Stimulated activated CD4-positive, alpha-beta T cell treated with anti-CD3 and anti-CD28 coated beads, Interleukin-15, amount 100 ng/mL, for 1 hour (primary cell): ENCODE results near the gene FAM50A.
"Not testable (repeated sequence)": the region's sequence is repeated elsewhere in the genome, so short reads cannot be mapped to it uniquely, and the experiment has no call there.

Experiments used
- DNase-seq, 2 donors: peaks; one replicate each; pipeline ENCODE4 v3.0.0-alpha.2; 2020; ENCODE audit warnings: low read depth in 1 of 2, low spot score in 1 of 2

FAM50A gene

DNA sequence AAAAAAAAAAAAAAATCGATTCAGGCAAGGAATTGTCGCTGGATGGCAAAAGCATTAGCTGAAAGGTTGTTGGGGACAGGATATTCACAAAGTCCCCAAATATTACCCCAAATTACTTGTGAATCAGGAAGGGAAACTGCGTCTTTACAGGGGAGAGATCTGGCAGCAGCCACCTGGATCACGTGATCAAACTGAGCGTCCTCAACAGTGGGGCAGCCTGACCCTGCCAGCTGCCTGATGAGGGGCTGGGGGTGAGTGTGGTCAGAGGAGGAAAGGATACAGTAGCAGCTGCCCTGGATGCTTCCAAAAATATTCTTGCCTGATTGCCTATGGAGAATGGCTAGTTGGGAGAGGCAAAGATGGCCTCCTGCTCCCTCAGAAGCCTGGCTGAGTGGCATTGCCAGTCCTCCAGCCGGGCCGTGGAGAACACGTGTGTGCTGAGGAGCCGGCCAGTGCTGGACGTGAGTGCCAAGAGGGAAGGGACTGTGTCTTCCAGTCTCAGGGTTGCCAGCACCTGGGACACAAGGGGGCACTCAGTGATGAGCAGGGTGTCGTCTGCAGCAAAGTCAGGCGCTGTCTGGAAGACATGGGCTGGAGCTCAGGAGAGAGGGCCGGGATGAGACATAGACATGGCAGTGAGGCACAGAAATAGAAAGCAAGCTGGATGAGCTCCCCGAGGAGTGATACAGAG is 38.1 kb downstream of the FAM50A start:
- DNase-seq: no peak

DNA sequence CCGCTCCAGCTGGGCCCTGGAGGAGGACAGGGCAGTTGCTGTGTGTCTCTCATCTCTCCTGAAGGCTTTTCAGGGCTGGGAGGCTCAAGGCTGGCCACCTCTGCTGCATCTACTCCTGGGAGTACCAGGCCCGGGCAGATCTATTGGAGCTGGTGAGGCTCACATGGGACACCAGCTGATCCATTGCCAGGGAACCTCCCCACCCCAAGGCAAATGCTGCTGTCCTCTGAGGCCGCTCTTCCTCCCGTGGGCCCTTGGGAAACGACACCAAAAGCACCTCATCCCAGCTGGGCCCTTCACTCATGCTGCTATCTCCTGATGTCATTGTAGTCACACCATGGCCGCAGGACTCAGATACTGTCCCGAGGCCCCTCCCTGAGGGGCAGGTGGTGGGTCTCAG is 38.8 kb downstream of the FAM50A start:
- DNase-seq: no peak

DNA sequence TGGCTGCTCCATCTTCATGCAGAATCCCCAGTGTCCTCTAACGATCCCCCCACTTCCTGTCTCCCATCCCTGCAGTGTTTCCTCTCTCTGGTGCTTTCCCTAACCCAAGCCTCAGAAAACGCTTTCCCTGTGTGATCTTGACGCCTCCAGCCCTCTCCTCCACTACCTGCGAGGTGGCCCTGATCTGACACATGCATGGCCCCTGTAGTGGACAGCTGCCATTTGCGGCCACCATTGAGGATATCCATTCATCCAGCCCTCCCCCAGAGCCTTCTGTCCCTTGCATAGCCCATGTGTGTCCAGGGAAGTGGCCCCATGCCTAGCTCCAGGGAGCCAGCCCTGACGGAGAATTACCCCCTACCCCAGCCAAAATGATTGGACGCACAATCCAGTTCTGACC is 39.4 kb downstream of the FAM50A start:
- DNase-seq: no peak

DNA sequence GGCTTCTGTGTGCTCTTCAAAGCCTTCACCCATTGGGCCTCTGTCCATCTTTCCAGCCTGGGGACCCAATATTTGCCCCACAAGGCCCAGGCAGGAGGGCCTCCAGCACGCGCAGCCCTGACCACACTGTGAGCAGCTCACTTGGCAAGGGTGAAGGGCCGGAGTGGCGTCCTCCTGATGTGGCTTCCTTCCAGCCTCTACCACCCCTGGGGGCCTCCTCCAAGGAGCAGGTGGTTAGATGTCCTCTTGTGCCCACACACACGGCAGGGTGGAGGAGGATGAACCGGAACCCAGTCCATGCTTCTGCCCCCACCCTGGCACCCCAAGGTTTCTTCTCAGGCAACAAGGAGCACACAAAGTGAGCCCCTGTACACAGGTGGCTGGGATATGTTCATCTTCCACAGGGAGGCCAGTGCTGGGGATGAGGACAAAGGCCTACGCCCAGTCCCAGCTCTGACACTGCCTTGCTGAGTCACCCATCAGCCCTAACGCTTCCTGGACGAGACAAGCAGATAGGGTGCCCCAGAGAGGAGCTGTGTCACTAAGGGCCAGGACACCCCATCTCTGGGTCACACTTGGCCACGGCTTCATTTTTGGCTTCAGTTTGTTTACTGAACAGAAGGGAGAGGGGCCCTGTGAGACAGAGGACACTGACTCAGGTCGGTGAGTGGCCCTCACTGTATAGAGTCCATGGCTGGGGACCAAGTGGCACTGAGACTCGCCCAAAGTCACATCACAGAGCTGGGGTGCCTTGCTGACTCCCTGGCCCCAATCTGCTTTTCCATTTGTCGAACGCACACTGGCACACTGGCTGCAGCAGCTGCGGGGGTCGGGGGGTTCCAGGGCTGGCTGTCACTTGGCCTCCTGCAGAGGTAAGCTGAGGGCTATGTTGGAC is 40.6 kb downstream of the FAM50A start:
- no peak for DNase-seq

DNA sequence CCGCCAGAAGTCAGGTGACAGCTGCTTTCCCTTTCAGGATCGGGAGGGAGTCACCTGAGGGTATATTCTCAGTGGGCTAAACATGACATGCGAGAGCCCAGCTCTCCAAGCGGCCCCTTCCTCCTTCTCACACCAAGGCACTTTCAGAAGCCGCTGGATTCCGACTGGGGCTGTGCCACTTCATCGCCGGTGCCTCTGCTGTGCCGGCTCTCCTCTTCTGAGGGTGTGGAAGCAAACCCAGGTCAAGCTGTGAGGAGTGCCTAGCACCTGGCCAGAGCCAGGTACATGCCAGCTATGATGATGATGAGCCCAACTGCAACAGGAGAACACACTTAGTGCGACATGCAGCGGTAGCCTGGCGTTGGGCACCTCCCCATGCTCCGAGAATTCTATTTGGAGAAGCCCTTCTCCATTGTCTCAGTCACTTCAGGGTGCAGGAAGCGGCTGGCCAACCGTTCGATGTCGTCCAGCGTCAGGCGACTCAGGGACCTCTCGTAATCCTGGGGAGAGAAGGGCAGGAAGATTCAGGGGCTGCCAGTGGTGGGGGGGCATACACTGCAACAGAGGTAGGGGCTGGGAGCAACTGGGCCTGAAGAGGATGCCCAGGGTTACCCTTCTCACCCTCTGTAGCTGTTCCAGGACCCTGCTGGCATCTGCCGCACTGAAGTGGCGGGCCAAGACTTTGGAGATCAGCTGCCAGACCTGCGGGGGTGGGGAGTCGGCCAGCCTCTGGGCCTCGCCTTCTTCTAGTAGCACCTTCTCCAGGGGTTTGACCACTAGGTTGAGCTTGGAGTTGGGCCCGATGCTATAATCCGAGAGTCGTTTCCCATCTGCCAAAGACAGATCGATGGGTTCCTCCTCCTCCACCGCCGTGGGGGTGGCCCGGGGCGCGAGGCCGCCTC is 41.5 kb downstream of the FAM50A start:
- DNase-seq: no peak

DNA sequence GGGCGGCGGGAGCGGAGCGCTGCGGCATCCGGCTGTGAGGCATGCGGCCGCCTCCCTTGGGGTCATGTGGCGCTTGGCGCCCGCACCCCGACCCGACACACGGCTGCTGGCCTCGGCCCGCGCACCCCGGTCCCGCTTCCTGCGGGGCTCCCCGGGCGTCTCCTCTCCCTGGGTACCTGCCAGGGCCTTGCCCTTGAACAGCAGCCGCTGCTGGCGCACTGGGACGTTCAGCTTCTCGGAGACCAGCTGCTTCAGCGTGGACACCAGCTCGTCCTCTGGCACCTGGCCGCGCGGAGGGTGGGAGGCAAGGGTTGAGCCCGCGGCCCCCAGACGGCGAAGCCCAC is 42.1 kb downstream of the FAM50A start:
- DNase-seq: peak in 1 of 2 donors; percentile 9

DNA sequence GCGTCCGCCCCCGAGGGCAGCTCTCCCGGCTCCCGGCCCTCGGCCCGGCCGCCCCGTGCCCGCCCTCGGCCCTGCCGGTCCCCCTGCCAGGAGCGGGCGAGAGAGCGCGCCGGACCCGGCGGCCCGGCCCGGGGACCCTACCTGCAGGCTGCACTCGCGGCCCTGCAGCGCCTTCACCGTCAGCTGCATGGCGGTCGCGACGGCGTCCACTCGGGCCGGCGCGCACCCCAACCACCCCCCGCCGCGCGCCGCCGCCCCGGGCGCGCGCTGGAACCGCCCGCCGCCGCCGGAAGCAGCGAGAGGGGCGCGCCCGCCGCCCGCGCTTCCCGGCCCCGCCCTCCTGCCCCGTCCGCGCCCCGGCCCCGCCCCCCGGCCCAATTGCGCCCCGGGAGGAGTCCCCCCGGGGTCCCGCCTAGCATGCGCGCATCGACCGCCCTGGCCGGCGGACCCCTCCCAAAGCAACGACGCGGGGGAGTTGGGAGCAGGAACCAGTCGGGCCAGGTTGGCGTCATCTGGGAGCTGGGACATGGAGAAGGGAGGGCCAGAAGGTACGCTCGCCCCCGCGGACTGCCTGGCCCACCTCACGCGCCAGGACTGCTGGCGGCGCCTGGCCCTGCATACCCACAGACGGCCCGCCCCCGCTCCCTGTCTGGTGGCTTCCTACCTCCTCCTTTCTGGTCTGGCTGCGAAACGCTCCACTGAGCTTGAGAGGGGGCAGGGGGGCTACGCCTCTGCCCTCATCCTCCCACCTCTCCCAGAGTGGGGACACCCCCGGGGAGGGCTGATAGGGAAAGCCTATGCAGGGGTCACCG is 42.7 kb downstream of the FAM50A start, which contains the start of gene UBL4A:
TSS of gene UBL4A (minus strand) at position 220 of the 812 bp plus-strand sequence. CDS start at position 189, 31 bp downstream.
- peak; percentile 15 to 48 for DNase-seq

DNA sequence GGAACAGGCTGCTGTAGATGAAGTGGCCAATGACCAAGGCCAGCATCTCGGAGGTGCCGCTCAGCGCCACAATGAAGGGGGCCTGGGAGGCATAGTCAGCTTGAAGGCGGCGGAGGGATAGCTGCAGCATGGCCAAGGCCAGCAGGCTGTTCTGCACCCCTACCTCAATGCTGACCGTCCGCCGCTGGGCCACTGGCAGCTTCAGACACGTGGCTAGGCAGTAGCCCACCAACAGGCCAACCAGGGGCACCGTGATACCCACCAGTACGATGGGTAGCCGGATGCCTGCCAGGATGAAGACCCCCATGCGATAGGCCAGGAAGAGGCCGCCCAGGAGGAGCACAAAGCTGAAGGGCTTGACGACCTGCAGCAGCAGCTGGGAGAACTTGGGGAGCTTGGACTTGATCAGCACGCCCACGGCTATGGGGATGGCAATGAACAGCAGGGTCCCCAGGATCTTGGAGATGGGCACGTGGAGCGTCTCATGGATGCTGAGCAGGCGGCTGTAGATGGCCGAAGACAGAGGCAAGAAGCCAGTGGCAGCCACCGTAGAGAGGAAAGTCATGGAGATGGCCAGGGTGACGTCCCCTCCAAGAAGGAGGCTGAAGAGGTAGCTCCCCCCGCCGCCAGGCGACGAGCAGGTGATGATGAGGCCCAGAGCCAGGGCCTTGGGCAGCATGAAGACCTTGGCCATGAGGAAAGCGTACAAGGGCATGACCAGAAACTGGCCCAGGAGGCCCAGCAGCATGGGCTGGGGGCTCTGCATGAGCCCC is 43.8 kb downstream of the FAM50A start:
- no peak for DNase-seq

DNA sequence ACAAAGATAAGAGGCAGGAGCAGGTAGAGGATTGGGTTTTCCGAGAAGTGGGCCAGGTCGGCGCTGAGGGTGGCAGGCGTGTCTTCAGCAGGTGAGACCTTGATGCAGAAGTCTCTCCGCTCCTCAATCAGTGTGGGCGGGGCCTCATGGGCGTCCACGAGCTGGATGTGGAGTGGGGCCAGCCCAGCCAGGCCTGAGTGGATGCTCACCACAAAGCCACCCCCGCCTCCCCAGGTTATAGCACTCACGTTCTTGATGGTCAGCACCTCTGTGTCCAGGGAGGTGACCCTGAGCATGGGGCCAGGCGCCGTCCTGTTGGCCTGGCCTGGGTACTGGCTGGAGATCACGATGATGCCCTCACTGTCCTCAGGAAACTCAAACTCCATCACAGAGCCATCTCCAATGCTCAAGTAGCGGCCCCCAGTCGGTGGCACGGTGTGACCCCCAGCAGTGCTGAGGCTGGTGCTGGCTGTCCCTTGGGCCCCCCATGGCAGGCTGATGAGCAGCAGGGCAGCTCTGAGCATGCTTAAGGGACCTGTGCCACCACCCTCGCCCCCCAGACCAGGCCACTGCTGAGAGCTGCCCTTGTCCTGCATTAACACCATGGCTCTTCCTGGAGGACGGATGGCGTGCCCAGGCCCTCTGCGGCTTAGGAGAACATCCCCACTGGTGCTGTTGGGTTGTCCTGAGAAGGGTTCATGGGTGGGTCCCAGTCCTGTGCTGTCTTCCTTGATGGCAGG is 44.6 kb downstream of the FAM50A start:
- no peak for DNase-seq

DNA sequence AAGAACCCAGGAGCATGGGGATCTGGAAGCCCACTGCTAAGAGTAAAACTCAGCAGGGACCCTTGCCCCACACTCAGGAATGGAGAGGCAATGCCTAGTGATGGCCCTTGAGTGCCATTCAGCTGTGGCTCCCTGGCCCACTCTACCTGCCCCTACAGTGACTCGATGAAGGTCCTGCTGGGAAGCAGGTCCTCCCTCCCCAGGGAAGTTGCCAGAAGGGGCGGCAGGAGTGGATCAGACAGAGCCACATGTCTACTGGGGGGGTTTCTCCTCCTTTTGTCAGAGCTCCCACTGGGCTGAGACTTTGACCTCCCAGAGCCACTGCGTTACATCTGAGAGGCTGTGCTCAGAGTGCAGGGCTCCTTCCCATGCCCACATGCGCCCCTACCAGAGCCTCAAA is 45.2 kb downstream of the FAM50A start:
- DNase-seq: no peak

DNA sequence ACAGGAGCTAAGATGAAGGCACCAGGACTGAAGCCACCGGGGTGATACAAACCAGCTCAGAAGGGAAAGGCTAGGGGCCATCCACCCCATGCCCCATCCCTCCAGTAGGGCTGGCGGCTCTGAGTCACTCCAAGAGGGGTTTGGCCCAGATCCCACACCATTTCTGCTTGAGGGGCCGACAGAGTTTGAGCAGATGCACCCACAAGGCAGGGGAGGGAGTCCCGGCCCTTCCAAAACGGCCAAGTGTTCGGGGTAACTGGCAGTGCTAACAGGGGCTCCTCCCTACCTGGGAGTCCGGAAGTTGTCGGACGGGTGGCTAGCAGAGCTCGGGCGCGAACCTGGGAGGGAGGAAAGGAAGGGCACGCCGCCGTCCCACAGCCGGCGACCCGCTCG is 46.1 kb downstream of the FAM50A start:
- DNase-seq: peak in 1 of 2 donors; percentile 4

DNA sequence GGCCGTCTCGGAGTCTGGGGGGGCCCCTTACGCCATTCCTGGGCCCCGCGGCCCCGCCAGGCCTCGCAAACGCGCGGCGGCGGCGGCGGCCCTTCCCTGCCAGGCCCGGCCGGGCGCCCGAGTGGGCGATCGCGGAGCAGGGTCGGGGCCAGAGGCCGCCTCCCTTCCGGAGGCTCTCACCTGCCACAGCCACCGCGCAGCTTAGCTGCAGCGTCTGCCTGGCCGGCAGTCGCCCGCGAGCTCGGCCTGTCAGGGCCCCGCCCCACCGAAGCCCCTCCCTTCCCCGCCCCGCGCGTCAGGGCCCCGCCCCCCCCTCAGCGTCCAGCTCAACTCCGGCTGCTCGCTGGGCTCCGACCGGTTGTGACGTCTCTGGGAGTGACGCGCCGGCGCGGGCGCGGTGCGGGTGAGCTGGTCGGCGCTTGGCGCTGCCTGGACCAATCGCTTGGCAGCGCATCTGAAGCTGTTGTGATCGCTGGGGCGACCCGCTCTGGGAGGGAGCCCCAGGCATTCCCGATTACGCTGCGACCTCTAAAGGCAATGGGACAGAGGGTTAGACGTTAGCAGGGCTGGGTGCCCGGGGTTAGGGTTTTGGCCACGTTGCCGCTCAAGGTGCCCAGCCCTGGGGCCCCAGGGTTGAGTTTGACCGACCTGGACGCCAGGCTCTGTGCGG is 46.6 kb downstream of the FAM50A start, which contains the start of gene SLC10A3:
TSS of gene SLC10A3 (minus strand) at position 216 of the 670 bp plus-strand sequence. CDS start 1,689 bp downstream, outside the sequence.
- peak; percentile 78 to 79 for DNase-seq

DNA sequence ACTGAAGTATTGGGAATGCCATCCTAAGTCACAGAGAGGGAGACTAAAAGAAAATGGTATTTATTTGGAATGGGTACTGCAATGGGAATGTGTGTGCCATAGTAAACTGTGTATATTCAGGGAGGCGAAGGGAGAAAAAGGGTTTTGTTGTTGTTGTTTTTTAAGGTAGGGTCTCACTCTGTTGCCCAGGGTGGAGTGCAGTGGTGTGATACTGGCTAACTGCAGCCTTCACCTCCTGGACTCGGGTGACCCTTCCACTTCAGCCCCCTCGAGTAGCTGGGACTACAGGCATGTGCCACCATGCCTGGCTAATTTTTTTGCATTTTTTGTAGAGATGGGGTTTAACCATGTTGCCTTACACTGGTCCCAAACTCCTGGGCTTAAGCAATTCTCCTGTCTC is 50.8 kb downstream of the FAM50A start:
- no peak for DNase-seq

DNA sequence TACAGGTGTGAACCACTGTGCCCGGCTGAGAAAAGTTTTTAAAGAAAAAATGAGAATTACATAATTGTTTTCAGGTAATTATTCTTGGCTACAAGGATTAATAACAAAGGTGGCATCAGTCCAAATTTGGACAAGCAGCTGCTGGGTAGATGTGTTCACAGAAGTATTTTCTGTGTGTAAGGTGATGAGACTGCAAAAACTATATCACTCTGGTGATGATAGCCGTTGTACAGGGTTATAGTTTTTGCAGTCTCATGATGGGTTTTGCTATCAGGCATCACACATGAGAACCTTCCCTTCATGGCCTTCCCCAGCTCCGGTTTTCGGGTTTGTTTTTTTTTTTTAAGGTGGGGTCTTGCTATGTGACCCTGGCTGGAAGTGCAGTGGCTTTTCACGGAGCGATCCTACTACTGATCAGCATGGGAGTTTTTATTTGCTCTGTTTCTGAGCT is 51.6 kb downstream of the FAM50A start:
- no peak for DNase-seq

DNA sequence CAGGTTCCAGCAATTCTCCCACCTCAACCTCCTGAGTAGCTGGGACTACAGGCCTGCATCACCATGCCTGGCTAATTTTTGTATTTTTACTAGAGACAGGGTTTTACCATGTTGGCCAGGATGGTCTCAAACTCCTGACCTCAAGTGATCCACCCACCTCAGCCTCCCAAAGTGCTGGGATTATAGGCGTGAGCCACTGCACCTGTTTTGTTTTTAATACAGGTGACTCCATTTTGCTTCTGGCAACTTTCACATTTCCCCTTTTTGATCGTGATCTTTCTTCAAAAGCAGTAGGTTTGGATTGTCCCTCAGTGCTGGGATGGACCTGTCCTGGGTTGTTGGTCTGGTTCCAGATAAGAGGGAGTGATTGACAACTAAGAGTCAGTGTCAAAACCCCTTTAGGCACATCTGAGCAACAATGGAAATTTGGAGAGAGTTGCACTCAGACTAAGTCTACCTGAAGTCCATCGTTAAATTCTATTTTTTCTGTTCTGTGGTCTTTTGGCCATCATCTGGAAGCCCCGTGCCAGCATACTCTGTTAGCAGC is 52.7 kb downstream of the FAM50A start:
- DNase-seq: not testable (repeated sequence)
